Measurements from ENCODE around the gene MCTP1.

MCTP1 gene

DNA sequence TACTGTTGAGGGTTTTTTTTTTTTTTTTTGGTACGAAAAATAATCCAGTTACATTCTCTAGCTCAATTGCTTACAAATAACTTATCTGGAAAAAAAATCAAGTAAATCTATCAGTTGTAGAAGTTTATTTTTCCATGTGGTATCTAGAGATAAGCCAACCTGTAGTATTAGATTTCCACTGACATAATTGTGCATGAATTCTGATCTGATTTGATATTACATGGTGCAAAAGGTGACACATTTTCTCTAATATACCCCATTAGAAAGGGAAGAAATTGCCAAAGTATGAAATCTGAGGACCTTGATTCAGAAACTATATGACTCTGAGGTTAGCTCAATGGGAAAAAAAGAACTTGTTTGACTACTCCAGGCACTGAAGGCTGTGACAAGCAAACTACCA, 524.9 kb downstream of the MCTP1 start:
- no peak for DNase-seq (ENCODE audit: low read depth)

- no peak for DNase-seq (ENCODE audit: low read depth)
These were observed 525.9 kb downstream of the MCTP1 start for GRCh38 chr5:94759022-94759421.

- no peak for DNase-seq (ENCODE audit: low read depth)
These were observed 530.1 kb downstream of the MCTP1 start for GRCh38 chr5:94754824-94755223.

GRCh38 chr5:94751460-94751859, 533.4 kb downstream of the MCTP1 start:
- no peak for DNase-seq (ENCODE audit: low read depth)

DNA sequence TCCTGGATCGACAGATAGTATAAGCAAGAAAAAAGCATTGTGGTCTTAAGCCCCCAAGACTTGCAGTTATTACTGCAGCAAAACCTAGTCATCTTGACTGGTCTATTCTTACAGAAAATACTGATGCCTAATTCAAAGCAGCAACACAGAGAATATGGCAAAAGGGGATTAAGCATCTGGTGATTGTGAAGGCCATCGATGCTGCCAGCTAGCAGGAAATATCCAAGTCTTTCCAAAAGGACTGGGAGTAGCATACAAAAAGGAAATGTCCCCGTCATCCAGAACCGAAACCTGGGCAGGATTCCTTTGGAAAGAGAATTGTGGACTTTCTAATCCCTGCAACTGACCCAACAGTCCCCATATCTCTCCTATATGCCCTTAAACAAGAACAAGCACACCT, 534.2 kb downstream of the MCTP1 start:
- DNase-seq (ENCODE audit: low read depth): no peak

DNA sequence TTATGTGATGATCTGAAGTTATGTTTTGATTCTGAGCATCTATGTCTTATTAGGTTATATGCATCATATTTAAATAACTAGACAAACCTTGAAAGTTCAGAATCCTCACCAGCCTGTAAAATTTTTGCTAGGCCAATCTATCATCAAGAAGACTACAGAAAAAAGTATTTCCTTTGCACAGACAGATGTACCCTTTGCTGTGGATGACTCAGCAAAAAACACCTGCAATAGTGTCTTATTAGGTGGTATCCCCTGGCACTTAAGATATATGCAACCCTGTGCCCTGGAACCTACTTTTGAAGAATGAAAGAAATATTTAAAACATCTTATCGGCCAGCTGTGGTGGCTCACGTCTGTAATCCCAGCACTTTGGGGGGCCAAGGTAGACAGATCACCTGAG, 535.9 kb downstream of the MCTP1 start:
- DNase-seq (ENCODE audit: low read depth): no peak

DNA sequence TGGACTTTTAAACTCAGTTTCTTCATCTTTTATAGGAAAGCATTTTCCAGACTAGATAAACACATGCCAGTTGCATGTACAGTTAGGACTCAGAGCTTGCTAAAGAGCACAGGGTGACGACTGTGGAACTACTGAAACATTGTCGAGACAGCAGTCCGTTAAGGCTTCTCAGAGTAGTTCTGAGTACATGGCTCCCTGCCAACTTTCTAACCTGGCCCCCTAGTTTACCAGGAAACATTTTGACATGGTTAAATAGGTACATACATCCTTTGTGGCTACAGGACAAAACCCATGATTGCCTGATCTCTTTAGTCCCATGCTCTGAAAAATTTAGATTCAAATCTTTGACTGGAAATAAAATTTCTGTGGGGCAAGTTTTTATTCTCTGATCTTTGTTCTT, 536.7 kb downstream of the MCTP1 start:
- DNase-seq (ENCODE audit: low read depth): no peak

GRCh38 chr5:94747371-94747770, 537.5 kb downstream of the MCTP1 start:
- no peak for DNase-seq (ENCODE audit: low read depth)

- DNase-seq (ENCODE audit: low read depth): no peak
These were observed 538.2 kb downstream of the MCTP1 start for GRCh38 chr5:94746731-94747124.

DNA sequence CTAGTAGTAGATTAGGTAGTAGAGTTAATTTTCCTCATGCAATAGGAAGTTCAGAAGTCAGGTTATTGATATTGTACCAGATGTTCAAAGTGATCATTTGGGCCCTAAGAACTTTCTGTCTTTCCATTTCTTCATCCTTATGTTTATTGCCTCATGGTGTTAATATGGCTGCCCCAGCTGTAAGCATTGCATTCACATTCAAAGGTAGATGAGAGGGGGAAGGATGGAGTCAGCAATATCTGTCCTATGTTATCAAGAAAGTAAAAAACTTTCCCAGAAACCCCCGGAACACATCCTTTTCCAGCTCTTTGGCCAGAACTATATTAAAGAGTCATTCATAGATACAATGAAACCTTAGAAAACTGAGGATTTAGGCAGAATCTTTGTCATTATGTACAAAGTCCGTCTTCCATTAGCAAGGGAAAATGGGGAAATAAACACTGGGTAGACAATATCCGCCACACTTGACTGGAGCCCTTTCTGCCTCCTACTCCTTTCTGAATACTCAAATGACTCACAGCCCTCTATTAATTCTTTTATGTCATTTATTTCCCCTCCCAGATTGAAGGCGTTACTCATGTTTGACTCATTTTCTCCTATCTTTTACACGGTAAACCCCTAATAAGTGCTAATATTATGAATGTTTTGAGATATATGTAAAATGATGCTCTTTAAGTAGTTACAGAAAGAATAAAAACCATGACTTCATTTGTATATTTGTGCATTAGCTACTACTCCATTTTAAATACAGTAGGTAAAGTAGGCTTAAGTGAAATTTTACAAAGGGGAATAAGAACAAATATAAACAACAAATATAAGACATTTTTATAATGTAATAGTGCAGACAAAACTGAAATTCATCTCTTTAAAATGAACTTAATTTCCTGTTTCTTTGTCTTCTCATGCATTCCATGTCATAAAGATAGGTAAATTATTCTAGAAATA, 538.8 kb downstream of the MCTP1 start:
- DNase-seq (ENCODE audit: low read depth): no peak

GRCh38 chr5:94744906-94745305, 540.0 kb downstream of the MCTP1 start:
- DNase-seq (ENCODE audit: low read depth): no peak

- no peak for DNase-seq (ENCODE audit: low read depth)
These were observed 542.0 kb downstream of the MCTP1 start for GRCh38 chr5:94742852-94743251.

DNA sequence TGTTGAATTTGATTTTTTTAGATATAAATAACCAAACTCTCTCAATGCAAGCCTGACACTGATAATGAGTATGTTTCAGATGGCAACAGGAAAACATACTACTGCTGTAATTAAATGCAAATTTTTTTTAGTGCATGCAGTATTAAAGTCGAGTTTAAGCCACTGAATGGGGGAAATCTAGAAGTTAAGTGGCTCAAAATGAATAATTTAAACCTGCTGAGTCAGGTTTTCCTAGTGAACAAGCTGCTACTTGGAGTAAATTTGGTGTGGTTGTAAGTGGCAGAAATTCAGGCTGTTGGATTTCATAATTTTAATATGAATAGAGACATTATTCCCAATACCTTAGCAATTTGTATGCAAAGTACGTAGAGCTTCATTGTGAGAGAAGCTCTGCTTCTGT, 544.6 kb downstream of the MCTP1 start:
- DNase-seq (ENCODE audit: low read depth): no peak

GRCh38 chr5:94736498-94736897, 548.4 kb downstream of the MCTP1 start:
- no peak for DNase-seq (ENCODE audit: low read depth)

GRCh38 chr5:94731471-94731870, 553.4 kb downstream of the MCTP1 start:
- DNase-seq (ENCODE audit: low read depth): no peak

DNA sequence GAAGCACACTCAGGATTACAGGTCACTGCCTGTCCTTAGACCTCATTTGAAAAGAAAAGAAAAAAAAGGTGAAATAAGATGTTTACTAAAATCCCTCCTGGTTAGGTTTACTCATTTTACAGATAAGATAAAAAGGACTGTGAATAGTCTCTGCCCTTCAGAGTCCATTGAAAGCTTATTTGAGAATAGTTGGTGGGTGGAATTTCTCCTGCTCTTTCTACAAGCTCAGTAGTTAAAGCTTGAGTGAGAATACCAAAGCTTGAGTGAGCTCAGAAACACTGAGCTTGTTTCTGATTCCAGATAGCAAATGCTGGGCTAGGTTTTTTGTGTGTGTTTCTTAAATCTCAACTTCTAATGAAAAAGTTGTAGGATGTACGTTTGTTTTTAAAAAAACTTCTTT, 559.8 kb downstream of the MCTP1 start:
- DNase-seq (ENCODE audit: low read depth): no peak

DNA sequence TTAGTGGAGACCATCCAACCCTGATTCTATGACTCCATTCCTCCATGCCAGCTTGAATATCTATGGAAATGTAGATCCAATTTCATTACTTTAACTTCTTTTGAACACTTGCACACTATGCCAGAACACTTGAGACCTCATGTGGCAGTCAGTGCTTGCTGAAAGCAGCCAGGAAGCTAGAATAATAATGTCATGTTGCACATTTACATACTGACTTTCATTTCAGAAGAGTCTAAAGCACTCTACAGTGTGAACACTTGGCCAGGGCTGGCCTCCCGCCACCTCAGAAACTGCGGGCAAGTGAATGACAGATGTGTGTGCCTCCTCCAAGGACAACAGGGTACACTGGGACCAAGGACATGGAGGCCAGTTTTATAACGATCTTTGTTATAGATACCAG, 569.1 kb downstream of the MCTP1 start:
- DNase-seq (ENCODE audit: low read depth): no peak

DNA sequence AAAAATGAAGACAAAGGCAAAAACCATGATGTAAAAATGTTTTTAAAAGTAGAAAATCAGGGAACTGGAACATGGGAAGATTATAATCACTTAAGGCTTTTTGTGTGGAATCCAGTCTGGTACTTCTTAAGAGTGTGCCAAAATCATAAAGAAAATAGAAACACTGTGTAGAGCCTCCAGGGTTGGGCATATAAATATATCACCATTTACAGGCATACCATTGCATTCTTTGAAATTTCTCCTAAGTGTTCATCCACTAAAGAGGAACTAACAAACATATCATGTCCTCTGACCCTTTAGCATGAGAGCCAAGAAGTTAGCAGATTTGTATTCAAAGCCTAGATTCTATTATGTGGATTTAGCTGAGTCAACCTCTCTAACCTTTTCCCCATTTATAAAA, 573.1 kb downstream of the MCTP1 start:
- no peak for DNase-seq (ENCODE audit: low read depth)

- DNase-seq (ENCODE audit: low read depth): no peak
These were observed 575.6 kb downstream of the MCTP1 start for GRCh38 chr5:94709277-94709676.

DNA sequence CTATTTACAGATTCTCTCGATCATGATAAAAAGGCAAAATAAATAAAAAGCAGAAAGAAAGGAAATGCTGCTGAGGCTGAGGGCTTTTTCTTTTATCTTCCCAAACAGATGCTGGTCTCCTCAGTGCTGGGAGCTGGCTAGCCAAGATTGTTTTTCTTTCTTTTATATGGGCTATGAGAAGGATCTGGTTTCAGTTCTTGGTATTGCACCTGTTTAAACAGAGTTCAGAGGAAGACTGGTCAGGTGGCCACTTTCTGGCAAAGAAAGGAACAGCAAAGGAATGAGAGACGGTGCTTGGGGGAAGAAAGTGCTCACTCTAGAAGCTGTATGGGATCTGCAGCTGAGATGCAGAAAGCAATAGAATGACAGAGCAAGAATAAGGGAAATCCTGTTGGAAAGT, 577.5 kb downstream of the MCTP1 start:
- DNase-seq (ENCODE audit: low read depth): no peak

DNA sequence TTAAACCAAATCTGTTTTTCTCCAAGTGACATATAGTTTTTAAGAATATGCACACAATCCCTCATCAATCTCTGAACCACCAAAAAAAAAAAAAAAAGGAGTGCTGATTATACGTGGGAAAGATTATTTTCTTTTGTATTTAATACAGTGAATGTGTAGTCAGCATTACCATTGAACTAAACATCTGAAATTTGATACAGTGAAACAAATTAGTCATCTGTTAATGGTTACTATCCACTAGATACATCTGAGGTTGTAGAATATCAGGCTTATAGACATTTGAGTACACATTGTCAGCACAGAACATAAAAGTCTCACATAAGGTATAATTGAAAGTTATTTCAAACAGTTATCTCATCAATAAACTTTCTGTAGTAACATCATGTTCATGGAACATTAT, 579.5 kb downstream of the MCTP1 start:
- no peak for DNase-seq (ENCODE audit: low read depth)

DNA sequence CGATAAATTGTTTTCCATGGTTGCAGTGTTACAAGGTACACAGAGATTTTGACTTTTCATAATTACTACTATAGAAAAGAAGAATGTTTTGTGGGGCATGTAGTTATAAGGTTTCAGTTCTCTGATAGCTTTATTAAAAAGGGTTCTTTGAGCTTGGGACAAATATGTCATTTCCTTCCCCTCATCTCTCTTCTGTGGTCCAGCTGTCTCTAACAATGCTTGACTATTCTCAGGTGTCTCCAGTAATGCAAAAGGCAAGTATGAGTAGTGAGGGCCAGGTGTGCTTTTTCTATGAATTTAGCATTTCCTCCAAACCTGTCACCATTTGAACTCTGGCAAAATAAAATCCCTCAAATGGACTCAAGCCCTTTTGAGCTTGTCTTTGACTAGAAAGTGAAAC, 582.2 kb downstream of the MCTP1 start:
- no peak for DNase-seq (ENCODE audit: low read depth)

DNA sequence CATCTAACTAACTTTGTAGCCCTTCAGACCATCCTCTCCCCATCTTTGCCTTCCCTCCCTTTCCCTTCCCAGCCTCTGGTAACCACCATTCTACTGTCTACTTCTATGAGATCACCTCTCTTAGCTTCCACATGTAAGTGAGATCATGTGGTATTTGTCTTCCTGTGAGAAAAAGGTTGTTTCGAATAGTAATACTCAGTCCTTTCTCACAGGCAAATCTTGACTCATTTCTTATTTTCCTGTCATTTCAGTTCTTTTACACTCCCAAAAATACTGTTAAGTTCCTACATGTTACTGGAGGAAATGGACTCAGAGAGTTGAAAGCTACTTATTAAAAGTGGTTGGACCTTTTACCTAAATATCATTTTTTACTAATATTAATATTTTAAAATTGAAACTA, 584.3 kb downstream of the MCTP1 start:
- DNase-seq (ENCODE audit: low read depth): no peak

GRCh38 chr5:94699562-94699961, 585.3 kb downstream of the MCTP1 start:
- DNase-seq (ENCODE audit: low read depth): no peak
